Lower leg skin (tissue), 4 donors: Measurements from ENCODE around the gene GSTA4. TPM values are rescaled to one million over a fixed set of nuclear protein-coding genes. Genes with fewer than 3 reads are reported as not detected.
"Not testable (repeated sequence)": the region's sequence is repeated elsewhere in the genome, so short reads cannot be mapped to it uniquely, and the experiment has no call there.

Experiments used
- DNase-seq, 2 donors: peaks; one replicate each; pipeline ENCODE4 v3.0.0-alpha.2; 2019; ENCODE audit warnings: low spot score in 2 of 2
- H3K4me3 ChIP-seq: fragments of 200-600 bp; sonication (generic); 2 replicates; pipeline ENCODE4 v1.5.1; 2017; ENCODE audit warnings: mild to moderate bottlenecking, low read depth; ENCODE audit not compliant: poor library complexity, severe bottlenecking
- POLR2A ChIP-seq, 2 donors: fragments of 450-650 bp; IDR thresholded peaks; one replicate each; pipeline ENCODE4 v1.6.1; 2016 to 2017; ENCODE audit warnings: antibody characterized with exemption in 2 of 2, mild to moderate bottlenecking in 1 of 2, moderate library complexity in 1 of 2
- WGBS, 2 donors: methylation state at CpG; one replicate each; pipeline ENCODE4 v1.1.5; 2018; 5-methylcytosine and 5-hydroxymethylcytosine counted together
- intact Hi-C: fragments of 100-400 bp; cut with DNase I; formaldehyde crosslinking; loops from one replicate; pipeline ENCODE4 v1.15.0; 2023; ENCODE audit warnings: low total_unique reads
- total RNA-seq, 4 donors: library from RNA; depleted of rRNA; stranded (reverse); fragments of >200 nt; gene quantifications; one replicate each; pipeline ENCODE4 v1.1.0, GENCODE V29; 2016
- TF ChIP-seq, protein P1 (sequence below), 3 donors: fragments of 450-650 bp; IDR thresholded peaks; one replicate each; pipeline ENCODE4 v1.5.1; 2016; ENCODE audit warnings: antibody characterized with exemption in 3 of 3, mild to moderate bottlenecking in 3 of 3, moderate library complexity in 2 of 3

GSTA4 gene, protein sequence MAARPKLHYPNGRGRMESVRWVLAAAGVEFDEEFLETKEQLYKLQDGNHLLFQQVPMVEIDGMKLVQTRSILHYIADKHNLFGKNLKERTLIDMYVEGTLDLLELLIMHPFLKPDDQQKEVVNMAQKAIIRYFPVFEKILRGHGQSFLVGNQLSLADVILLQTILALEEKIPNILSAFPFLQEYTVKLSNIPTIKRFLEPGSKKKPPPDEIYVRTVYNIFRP
- total RNA-seq, result 100 to 1,000 TPM; 114 to 148 (median 117) TPM

DNA sequence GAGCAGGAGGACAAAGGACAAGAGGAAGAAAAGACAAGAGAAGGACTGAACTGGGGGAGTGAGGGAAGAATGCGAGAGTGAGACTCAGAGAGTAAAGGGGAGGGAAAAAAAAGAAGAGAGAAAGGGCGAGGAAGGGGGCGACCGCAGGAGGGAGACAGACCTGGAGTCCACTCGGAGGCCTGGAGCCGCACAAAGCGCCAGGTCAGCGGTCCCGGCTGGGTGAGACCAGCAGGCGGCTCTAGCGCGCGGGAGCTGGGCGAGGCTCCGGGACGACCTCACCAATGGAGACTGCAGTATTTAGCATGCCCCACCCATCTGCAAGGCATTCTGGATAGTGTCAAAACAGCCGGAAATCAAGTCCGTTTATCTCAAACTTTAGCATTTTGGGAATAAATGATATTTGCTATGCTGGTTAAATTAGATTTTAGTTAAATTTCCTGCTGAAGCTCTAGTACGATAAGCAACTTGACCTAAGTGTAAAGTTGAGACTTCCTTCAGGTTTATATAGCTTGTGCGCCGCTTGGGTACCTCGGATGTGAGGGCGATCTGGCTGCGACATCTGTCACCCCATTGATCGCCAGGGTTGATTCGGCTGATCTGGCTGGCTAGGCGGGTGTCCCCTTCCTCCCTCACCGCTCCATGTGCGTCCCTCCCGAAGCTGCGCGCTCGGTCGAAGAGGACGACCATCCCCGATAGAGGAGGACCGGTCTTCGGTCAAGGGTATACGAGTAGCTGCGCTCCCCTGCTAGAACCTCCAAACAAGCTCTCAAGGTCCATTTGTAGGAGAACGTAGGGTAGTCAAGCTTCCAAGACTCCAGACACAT is at the start of gene GSTA4:
GSTA4 (minus strand) TSS at position 196 of the 824 bp plus-strand sequence. CDS start 1,041 bp downstream, outside the sequence.
- 0 to 1% methylated on average over 40 to 41 of the region's 41 CpGs for WGBS, 2 donors
- TF ChIP-seq, protein P1, sequence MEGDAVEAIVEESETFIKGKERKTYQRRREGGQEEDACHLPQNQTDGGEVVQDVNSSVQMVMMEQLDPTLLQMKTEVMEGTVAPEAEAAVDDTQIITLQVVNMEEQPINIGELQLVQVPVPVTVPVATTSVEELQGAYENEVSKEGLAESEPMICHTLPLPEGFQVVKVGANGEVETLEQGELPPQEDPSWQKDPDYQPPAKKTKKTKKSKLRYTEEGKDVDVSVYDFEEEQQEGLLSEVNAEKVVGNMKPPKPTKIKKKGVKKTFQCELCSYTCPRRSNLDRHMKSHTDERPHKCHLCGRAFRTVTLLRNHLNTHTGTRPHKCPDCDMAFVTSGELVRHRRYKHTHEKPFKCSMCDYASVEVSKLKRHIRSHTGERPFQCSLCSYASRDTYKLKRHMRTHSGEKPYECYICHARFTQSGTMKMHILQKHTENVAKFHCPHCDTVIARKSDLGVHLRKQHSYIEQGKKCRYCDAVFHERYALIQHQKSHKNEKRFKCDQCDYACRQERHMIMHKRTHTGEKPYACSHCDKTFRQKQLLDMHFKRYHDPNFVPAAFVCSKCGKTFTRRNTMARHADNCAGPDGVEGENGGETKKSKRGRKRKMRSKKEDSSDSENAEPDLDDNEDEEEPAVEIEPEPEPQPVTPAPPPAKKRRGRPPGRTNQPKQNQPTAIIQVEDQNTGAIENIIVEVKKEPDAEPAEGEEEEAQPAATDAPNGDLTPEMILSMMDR (IDR thresholded peaks at IDR 0.05), result peak in 1 of 3 donors; percentile 70
- TF ChIP-seq POLR2A (IDR thresholded peaks at IDR 0.05), result peak in 1 of 2 donors; percentile 7
- peak within 1 kb of the TSS; percentile 86 for H3K4me3 ChIP-seq
- DNase-seq, result peak; percentile 95 to 98
- intact Hi-C loops, result not testable (repeated sequence)

DNA sequence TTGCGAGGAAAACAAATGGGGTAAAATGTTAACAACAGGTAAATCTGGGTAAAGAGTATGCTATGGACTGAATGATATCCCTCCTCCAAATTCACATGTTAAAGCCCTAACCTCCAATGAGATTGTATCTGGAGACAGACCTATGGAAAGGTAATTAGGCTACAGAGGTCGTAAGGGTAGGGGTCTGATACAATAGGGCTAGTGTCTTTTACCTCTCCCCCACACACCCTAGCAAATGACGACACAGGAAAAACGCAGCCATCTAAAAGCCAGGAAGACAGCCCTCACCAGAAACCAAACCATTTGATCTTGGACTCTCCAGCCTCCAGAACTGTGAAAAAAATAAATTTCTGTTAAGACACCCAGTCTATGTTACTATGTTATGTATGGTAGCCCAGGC is 49.5 kb upstream of the GSTA4 start:
- TF ChIP-seq, protein P1 (IDR thresholded peaks at IDR 0.05), result no peak
- no peak for TF ChIP-seq POLR2A (IDR thresholded peaks at IDR 0.05)
- WGBS, 2 donors, result 65 to 80% methylated on average over 4 of the region's 4 CpGs
- intact Hi-C loops, result no loop called here
- DNase-seq, result no peak
- no peak overlapping the region for H3K4me3 ChIP-seq

DNA sequence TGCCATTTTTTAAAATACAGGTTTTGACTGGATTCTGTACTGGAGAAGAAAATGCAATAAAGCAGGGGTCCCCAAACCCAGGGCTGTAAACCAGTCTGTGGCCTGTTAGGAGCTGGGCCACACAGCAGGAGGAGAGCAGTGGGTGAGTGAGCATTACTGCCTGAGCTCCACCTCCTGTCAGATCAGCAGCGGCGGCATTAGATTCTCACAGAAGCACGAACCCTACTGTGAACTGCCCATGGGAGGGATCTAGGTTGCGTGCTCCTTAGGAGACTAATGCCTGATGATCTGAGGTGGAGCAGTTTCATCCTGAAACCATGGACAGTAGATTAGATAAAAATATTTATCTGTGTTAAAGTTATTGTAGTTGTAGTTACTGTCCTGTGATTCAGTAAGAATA is 49.0 kb upstream of the GSTA4 start:
- no peak overlapping the region for H3K4me3 ChIP-seq
- TF ChIP-seq, protein P1 (IDR thresholded peaks at IDR 0.05), result no peak
- TF ChIP-seq POLR2A (IDR thresholded peaks at IDR 0.05), result no peak
- DNase-seq, result no peak
- intact Hi-C loops, result no loop called here
- WGBS, 2 donors, result 77 to 82% methylated on average over 4 of the region's 4 CpGs

DNA sequence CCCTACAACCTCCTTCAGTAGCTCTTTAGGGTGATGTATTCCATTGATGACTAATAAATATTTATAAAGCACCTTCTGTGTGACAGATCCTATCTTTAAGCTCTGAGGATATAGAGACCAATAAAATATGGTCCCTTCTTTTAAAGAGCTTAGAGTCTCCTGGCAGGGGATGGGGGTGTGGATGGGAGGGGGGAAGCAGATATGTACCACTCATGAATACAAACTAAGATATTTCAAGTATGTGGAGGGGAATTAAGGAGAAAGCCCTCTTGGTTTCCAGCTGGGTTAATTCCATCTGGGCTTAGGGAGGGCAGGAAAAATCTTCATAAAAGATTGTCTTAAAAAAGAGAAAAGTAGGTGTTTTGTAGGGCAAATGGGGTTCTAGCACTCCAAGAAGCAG is 48.5 kb upstream of the GSTA4 start:
- no peak overlapping the region for H3K4me3 ChIP-seq
- intact Hi-C loops, result no loop called here
- DNase-seq, result no peak
- TF ChIP-seq, protein P1 (IDR thresholded peaks at IDR 0.05), result no peak
- no peak for TF ChIP-seq POLR2A (IDR thresholded peaks at IDR 0.05)

DNA sequence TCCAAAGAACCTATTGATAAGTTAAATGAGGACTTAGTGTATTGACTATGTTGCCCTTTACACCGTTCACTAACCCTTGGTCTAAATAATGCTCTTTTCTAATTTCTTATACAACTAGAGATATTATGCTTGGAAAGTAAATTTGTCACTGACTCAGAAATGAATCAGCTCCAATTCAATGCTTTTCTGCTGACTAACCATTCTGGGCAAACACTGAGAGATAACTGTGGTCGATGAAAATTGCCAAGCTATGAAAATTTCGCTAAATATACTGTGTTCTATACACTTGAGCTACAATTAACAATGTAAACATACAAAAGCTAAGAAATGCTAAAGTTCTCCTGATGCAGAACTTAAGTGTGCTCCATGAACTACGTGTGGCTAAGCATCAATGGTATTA is 47.0 kb upstream of the GSTA4 start:
- no peak for TF ChIP-seq POLR2A (IDR thresholded peaks at IDR 0.05)
- WGBS, 2 donors, result 43 to 51% methylated on average over 4 of the region's 4 CpGs
- no peak overlapping the region for H3K4me3 ChIP-seq
- intact Hi-C loops, result no loop called here
- DNase-seq, result no peak

DNA sequence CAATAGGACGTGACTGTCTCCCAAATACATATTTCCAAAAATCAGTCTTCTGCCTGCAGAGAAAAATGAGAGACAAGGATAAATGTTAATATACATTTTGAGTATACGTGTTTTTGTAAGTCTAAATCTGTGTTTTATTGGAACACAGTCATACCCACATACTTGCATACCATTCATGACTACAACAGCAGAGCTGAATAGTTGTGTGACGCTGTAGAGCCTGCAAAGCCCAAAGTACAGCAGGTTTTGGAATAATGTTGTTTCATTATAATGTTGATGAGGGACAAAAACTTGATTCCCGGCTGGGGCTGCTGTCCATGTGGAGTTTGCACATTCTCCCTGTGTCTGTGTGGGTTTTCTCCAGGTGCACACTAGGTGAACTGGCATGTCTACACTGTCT is 46.3 kb upstream of the GSTA4 start:
- 94 to 95% methylated on average over 4 of the region's 4 CpGs for WGBS, 2 donors
- no peak overlapping the region for H3K4me3 ChIP-seq
- no peak for DNase-seq
- intact Hi-C loops, result no loop called here
- TF ChIP-seq, protein P1 (IDR thresholded peaks at IDR 0.05), result no peak
- TF ChIP-seq POLR2A (IDR thresholded peaks at IDR 0.05), result no peak
